Stimulated activated CD8-positive, alpha-beta memory T cell treated with anti-CD3 and anti-CD28 coated beads, Interleukin-12 subunit alpha, Interleukin-12 subunit beta, amount 100 ng/mL, for 4 hours (primary cell): ENCODE results near the gene RIBC2.

Experiments used
- DNase-seq: peaks from one replicate; pipeline ENCODE4 v3.0.0-alpha.2; 2020; ENCODE audit warnings: low read depth

Gene RIBC2

GRCh38 chr22:45475063-45475747, 61.7 kb downstream of the RIBC2 start:
- no peak for DNase-seq

DNA sequence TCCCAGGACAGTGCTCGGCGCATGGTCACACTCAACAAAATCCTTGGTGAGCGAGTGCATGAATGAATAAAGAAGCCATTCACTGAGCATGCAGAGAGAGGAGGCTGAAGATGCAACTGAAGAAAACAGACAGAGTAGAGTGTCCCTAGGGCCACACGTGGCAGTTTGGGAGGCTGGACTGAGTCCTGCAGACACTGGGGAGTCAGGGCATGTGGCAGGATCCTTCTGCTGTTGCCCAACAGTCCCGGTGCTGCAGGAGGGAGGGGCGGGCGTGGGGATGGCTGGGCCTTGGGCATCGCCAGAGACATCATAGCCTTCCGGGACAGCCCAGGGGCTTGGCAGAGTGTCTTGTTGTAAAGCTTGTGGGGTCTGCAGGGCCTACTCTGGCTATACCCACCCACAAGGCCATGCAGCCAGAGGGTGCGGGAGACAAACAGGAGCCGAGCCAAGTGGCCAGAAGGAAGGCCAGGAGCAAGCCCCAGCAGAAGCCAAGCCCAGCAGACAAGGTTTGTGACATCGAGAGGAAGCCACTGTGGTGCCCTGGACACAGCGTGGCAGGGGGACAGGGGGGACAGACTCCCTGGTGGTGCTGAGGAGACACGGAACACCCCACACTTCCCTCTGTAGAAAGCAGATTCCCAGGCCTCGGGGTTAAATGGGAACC, 62.5 kb downstream of the RIBC2 start:
- no peak for DNase-seq

DNA sequence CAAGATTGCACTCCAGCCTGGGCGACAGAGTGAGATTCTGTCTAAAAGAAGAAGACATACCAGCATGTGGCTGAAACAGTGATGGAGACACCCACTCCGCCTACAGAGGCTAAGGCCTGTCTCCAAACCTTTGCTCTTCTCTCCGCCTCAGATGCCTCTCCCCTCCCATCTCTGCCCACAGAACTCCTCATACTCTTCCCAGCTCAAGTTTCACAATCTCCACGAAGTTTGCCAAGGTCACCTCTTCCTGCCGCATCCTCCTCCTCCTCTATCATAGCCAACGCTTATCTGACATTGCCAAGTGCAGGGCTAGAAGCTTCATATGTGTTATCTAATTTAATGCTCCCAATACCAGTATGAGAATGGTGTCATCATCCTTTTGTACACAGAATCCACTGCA, 63.3 kb downstream of the RIBC2 start:
- DNase-seq = no peak

DNA sequence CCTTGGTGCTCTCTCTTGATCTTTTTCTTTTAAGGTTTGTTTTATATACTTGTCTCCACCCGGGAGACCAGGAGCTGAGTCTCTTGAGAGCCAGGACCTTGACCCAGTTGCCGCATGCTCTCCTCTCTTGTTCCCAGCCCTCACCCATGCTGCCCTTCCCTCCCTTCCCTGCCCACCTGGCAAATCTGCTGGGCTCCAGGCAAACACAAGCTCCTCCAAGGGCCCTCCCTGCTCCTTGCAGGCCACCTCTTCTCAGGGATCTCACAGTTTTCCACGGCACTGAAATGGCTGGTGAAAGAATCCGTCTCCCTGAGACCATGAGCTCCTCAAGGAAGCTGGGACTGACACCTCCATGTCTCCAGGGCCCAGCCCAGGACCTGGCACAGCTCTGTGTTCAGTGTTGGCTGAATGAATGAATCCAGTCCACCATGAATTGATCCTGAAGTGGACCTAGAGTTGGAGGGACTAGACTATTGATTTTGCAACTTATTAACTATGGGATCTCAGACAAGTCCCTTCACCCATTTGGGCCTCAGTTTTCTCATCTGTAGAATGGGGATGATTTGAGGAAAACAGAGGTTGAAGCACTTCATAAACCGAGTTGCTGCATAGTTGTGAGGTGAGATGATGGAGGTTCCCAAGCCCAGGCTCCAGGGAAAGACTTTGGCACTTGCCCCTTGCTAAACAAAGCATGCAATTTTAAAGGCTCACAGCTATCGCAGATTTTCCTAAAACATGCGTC, 64.0 kb downstream of the RIBC2 start:
- DNase-seq = no peak

- no peak for DNase-seq
Observed at GRCh38 chr22:45478108-45478771, 64.7 kb downstream of the RIBC2 start.

GRCh38 chr22:45480717-45481116, 67.2 kb downstream of the RIBC2 start:
- no peak for DNase-seq

DNA sequence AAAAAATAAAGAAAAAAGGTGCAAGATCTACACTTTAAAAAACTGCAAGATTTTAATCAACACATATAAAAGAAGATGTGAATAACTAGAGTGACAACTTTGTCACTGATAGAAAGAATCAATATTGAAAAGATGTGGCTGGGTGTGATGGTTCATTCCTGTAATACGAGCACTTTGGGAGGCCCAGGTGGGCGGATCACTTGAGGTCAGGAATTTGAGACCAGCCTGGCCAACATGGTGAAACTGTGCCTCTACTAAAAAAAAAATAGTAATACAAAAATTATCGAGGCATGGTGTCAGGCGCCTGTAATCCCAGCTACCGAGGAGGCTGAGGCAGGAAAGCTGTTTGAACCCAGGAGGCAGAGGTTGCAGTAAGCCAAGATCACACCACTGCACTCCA, 68.2 kb downstream of the RIBC2 start:
- DNase-seq = no peak
